K562 (cell line): Measurements from ENCODE around the gene REXO2. TPM values are rescaled to one million over a fixed set of nuclear protein-coding genes. Genes with fewer than 3 reads are reported as not detected.

ENCODE experiments used
- ATAC-seq: fragments of 200-7000 bp; cut with Tn5 transposase; 3 replicates; pipeline ENCODE4 v1.9.1; 2020; ENCODE audit warnings: moderate library complexity
- BruUV-seq: library from RNA; stranded (reverse); fragments of 400-500 nt; replicated peaks from 2 replicates; lab custom pipeline; 2021; lab: Mats Ljungman, UMichigan
- CTCF ChIA-PET: fragments of 300-600 bp; formaldehyde crosslinking; extraction: SDS; loops from one replicate; lab custom pipeline; 2021; ENCODE audit warnings: low intra/inter-chr PET ratio; lab: Yijun Ruan, JAX
- POLR2A ChIA-PET: fragments of 300-600, 350-650 bp; sonication (Branson Sonifier 250); formaldehyde crosslinking; extraction: SDS; loops from one replicate; lab custom pipeline; 2021; ENCODE audit warnings: antibody characterized with exemption, inconsistent platforms; lab: Yijun Ruan, JAX
- DNase-seq, 4 experiments: peaks; one replicate each; pipeline versions ENCODE4 v3.0.0 to v3.0.0-alpha.2; 2011 to 2018; ENCODE audit warnings: low spot score in 3 of 4, mixed read lengths in 3 of 4; ENCODE audit errors: extremely low read depth in 1 of 4
- FAIRE-seq: peaks from 2 replicates; lab custom pipeline; 2011; peaks lifted over from hg19 to GRCh38; lab: Jason Lieb, UNC
- H2AFZ ChIP-seq: 2 replicates; pipeline ENCODE4 v1.6.0; 2011; ENCODE audit warnings: low read depth, low read length, control low read depth, inconsistent platforms
- H3K27ac ChIP-seq: fragments of 200-600 bp; 3 replicates; pipeline ENCODE4 v1.8.0; 2011; ENCODE audit warnings: low read depth, mild to moderate bottlenecking, control low read depth, inconsistent platforms, low read length, moderate library complexity, mixed read lengths; ENCODE audit errors: extremely low read depth
- H3K27me3 ChIP-seq, 2 experiments: fragments of 300-600 bp in 1 of 2; 2 replicates in 1 of 2; 3 replicates in 1 of 2; pipeline versions ENCODE4 v1.6.0 to v1.8.0; 2011; ENCODE audit warnings: inconsistent platforms in 2 of 2, low read length in 2 of 2, mild to moderate bottlenecking in 1 of 2, mixed read lengths in 1 of 2, moderate library complexity in 1 of 2; ENCODE audit not compliant: control insufficient read depth in 2 of 2, insufficient read depth in 2 of 2
- H3K36me3 ChIP-seq: fragments of 300-600 bp; 3 replicates; pipeline ENCODE4 v1.8.0; 2011; ENCODE audit warnings: mild to moderate bottlenecking, low read length, inconsistent platforms; ENCODE audit not compliant: control insufficient read depth, insufficient read depth
- H3K4me1 ChIP-seq, 2 experiments: fragments of 200-600 bp in 1 of 2; replicated peaks in 1 of 2; 2 replicates in 1 of 2; 3 replicates in 1 of 2; pipeline versions ENCODE4 v1.5.1 to v1.8.0; 2011; ENCODE audit warnings: inconsistent platforms in 2 of 2, low read length in 2 of 2, mild to moderate bottlenecking in 1 of 2, mixed read lengths in 1 of 2, moderate library complexity in 1 of 2; ENCODE audit not compliant: control insufficient read depth in 2 of 2, insufficient read depth in 2 of 2
- H3K4me2 ChIP-seq: 2 replicates; pipeline ENCODE4 v1.6.1; 2011; ENCODE audit warnings: low read length, control low read depth, inconsistent platforms, mixed read lengths; ENCODE audit not compliant: insufficient read depth
- H3K4me3 ChIP-seq: fragments of 200-600 bp; sonication (generic), shearing (Covaris generic); 2 replicates; pipeline ENCODE4 v1.5.1; 2016; ENCODE audit warnings: control low read depth, inconsistent platforms
- H3K79me2 ChIP-seq: fragments of 200-600 bp; 3 replicates; pipeline ENCODE4 v1.8.0; 2011; ENCODE audit warnings: low read length, inconsistent platforms; ENCODE audit not compliant: control insufficient read depth, insufficient read depth
- H3K9ac ChIP-seq, 2 experiments: 2 replicates each; pipeline versions ENCODE4 v1.6.0 to v1.6.1; 2011; ENCODE audit warnings: low read depth in 2 of 2, low read length in 2 of 2, control low read depth in 1 of 2, inconsistent platforms in 1 of 2, mild to moderate bottlenecking in 1 of 2, mixed read lengths in 1 of 2; ENCODE audit not compliant: insufficient read depth in 1 of 2
- H3K9me1 ChIP-seq: one replicate; pipeline ENCODE4 v1.6.0; 2011; ENCODE audit warnings: inconsistent platforms, mild to moderate bottlenecking, low read length, moderate library complexity; ENCODE audit not compliant: control insufficient read depth, insufficient read depth
- H3K9me3 ChIP-seq: replicated peaks from 2 replicates; pipeline ENCODE4 v1.5.1; 2011; ENCODE audit warnings: low read depth, low read length, inconsistent platforms; ENCODE audit not compliant: control insufficient read depth, insufficient read depth
- H4K20me1 ChIP-seq: replicated peaks from 2 replicates; pipeline ENCODE4 v1.6.1; 2011; ENCODE audit warnings: low read length, inconsistent platforms, mixed read lengths; ENCODE audit not compliant: control insufficient read depth, insufficient read depth
- ATF3 ChIP-seq, 2 experiments: fragments of 450-650 bp in 1 of 2; sonication (generic) in 1 of 2; formaldehyde crosslinking in 1 of 2; IDR thresholded peaks in 1 of 2; conservative IDR thresholded peaks in 1 of 2; 2 replicates each; pipeline versions ENCODE4 v1.6.1 to v1.8.1; 2016 to 2023; ENCODE audit warnings: mild to moderate bottlenecking in 2 of 2, moderate library complexity in 2 of 2, inconsistent platforms in 1 of 2, missing genetic modification reagents in 1 of 2
- ATF7 ChIP-seq: fragments of 450-650 bp; IDR thresholded peaks from 2 replicates; pipeline ENCODE4 v1.7.1; 2014; ENCODE audit warnings: mild to moderate bottlenecking, moderate library complexity
- BRF1 ChIP-seq: IDR thresholded peaks from 3 replicates; pipeline ENCODE4 v1.6.1; 2011; ENCODE audit warnings: borderline replicate concordance, mild to moderate bottlenecking; ENCODE audit not compliant: insufficient read length; ENCODE audit errors: extremely low read depth
- C11orf30 ChIP-seq: fragments of 450-650 bp; IDR thresholded peaks from 2 replicates; pipeline ENCODE4 v1.6.1; 2016; ENCODE audit warnings: low read depth, mild to moderate bottlenecking
- FOXK2 ChIP-seq, 2 experiments: fragments of 450-650 bp; IDR thresholded peaks in 1 of 2; conservative IDR thresholded peaks in 1 of 2; 2 replicates each; pipeline ENCODE4 v1.6.1; 2016; ENCODE audit warnings: low read depth in 2 of 2, mild to moderate bottlenecking in 1 of 2
- L3MBTL2 ChIP-seq: fragments of 450-650 bp; IDR thresholded peaks from 2 replicates; pipeline ENCODE4 v1.6.1; 2016; ENCODE audit warnings: mild to moderate bottlenecking, moderate library complexity
- MAFK ChIP-seq: IDR thresholded peaks from 2 replicates; pipeline ENCODE4 v1.6.1; 2011; ENCODE audit warnings: low read length, improper control_type of control experiment
- MEF2D ChIP-seq: conservative IDR thresholded peaks from 2 replicates; pipeline ENCODE4 v1.6.1; 2016; ENCODE audit warnings: low read depth, missing genetic modification characterization, missing compliant biosample characterization
- NFXL1 ChIP-seq: fragments of 450-650 bp; formaldehyde crosslinking; IDR thresholded peaks from 2 replicates; pipeline ENCODE4 v1.4.0; 2021; ENCODE audit warnings: mild to moderate bottlenecking
- PKNOX1 ChIP-seq: fragments of 450-650 bp; IDR thresholded peaks from 2 replicates; pipeline ENCODE4 v1.6.1; 2016
- TBL1XR1 ChIP-seq, 2 experiments: IDR thresholded peaks; 2 replicates each; pipeline ENCODE4 v1.6.1; 2012; ENCODE audit warnings: improper control_type of control experiment in 2 of 2, low read length in 2 of 2, mild to moderate bottlenecking in 1 of 2
- THRAP3 ChIP-seq: fragments of 450-650 bp; IDR thresholded peaks from 2 replicates; pipeline ENCODE4 v1.6.1; 2016; ENCODE audit warnings: mild to moderate bottlenecking, inconsistent platforms, borderline replicate concordance
- ZFP30 ChIP-seq: fragments of 250-450 bp; sonication (Bioruptor Pico); IDR thresholded peaks from 2 replicates; pipeline ENCODE4 v1.8.0; 2022; ENCODE audit warnings: moderate library complexity, mild to moderate bottlenecking, inconsistent platforms, borderline replicate concordance
- ZNF740 ChIP-seq, 3 experiments: fragments of 200-800 bp in 1 of 3; sonication (Bioruptor generic) in 1 of 3; sonication (generic) in 1 of 3; formaldehyde crosslinking in 1 of 3; IDR thresholded peaks; 2 replicates each; pipeline versions ENCODE4 v1.6.1 to v1.8.0; 2016 to 2022; ENCODE audit warnings: mild to moderate bottlenecking in 2 of 3, missing compliant biosample characterization in 2 of 3, missing genetic modification characterization in 2 of 3, missing genetic modification reagents in 1 of 3
- ZNF79 ChIP-seq: fragments of 250-450 bp; sonication (Bioruptor Pico); IDR thresholded peaks from 2 replicates; pipeline ENCODE4 v1.4.0; 2020; ENCODE audit warnings: low read depth, mild to moderate bottlenecking, moderate library complexity
- WGBS: fragments of 100-300 bp; shearing (Covaris generic); methylation state at CpG from one replicate; pipeline ENCODE4 v1.1.6; 2016; ENCODE audit warnings: low coverage, mixed read lengths; ENCODE audit not compliant: insufficient coverage; ENCODE audit errors: missing lambda C conversion rate; 5-methylcytosine and 5-hydroxymethylcytosine counted together
- in situ Hi-C: fragments of 300-500 bp; cut with MboI; formaldehyde crosslinking; loops from 4 replicates; pipeline ENCODE4 v1.15.0; 2018; ENCODE audit warnings: inconsistent platforms, mixed read lengths
- intact Hi-C: fragments of 100-400 bp; cut with micrococcal nuclease; formaldehyde crosslinking; loops from 2 replicates; pipeline ENCODE4 v1.14.2; 2022
- polyA plus RNA-seq, 8 experiments: library from polyadenylated mRNA; depleted of rRNA in 4 of 8; stranded (reverse) in 5 of 8; unstranded in 3 of 8; fragments of >200 nt; fragmentation: Nextera tagmentation in 2 of 8; fragmentation: Illumina TruSeq in 1 of 8; extraction: Ambion mirVana in 2 of 8; extraction: Trizol in 1 of 8; gene quantifications; 2 replicates each; pipeline versions ENCODE4 v1.2.1 to v1.2.3, GENCODE V29; 2011 to 2014; ENCODE audit warnings: inconsistent platforms in 1 of 8, missing spikeins in 1 of 8
- total RNA-seq, 7 experiments: library from RNA; depleted of rRNA in 6 of 7; stranded (reverse); fragments of >200 nt in 6 of 7; fragmentation: Illumina TruSeq in 2 of 7; extraction: Trizol in 2 of 7; gene quantifications; 2 replicates each; pipeline versions ENCODE4 v1.2.1 to v1.2.3, GENCODE V29; 2011 to 2021; ENCODE audit warnings: low replicate concordance in 1 of 7

Gene REXO2
- total and polyA plus RNA-seq, 9 of the 15 experiments (the other 6 are each of a cell fraction or from before 2014, with no cell fraction given) = 143 to 370 (median 193) TPM

- TF ChIP-seq ATF3 (IDR thresholded peaks at IDR 0.05) = peak; percentile 70
- TF ChIP-seq ATF3 (CRISPR knock-in tag; conservative IDR thresholded peaks at IDR 0.05) = 0 out of 2 replicates have a peak, but pooled peaks have one; percentile 21
- TF ChIP-seq C11orf30 = peak; percentile 93
- TF ChIP-seq, all 486 proteins: peak for 165
Measured at GRCh38 chr11:114400216-114400914, 38.9 kb upstream of the REXO2 start, which contains the start of the genes C11orf71 and RBM7 (continued).

GRCh38 chr11:114400915-114401223, 38.4 kb upstream of the REXO2 start:
- Histone ChIP-seq H3K9me3 (no peaks in the 10 kb centered on the region), H3K27me3 (no peaks in the 10 kb centered on the region), H3K27ac (peak overlapping the region; percentile 99), H3K9ac (peak overlapping the region; percentile 95 to 98), H3K36me3 (peaks cover 33% of the 10 kb centered on the region), H4K20me1 (no peaks in the 10 kb centered on the region), H2AFZ (peak overlapping the region; percentile 82), H3K4me1 (peaks cover 3 to 22% of the 10 kb centered on the region in 2 experiments), H3K4me3 (peak overlapping the region; percentile 54), H3K79me2 (peaks cover 81% of the 10 kb centered on the region), H3K4me2 (peak overlapping the region; percentile 97), H3K9me1 (no peaks in the 10 kb centered on the region)
- TSS peak; percentile 66 for BruUV-seq
- intact Hi-C loops = loop anchor here (1.0 to 2.0 kb wide), 2 partner anchors 38 to 120 kb away; partner anchors contain the start of gene REXO2
- 0% methylated on average over 8 of the region's 8 CpGs for WGBS
- FAIRE-seq (peak; percentile 46), ATAC-seq (peak; percentile 61; the same call in 1 of the 3 replicates), DNase-seq (no peak)
- in situ Hi-C loops = no loop called here
- CTCF ChIA-PET = no interaction called here
- POLR2A ChIA-PET = interaction anchor here (1.6 kb wide), 1 partner anchor 11 kb away, joined by 12 read pairs; no protein-coding TSS in a partner anchor
- TF ChIP-seq PKNOX1 (0 out of 2 replicates have a peak, but pooled peaks have one; percentile 4), FOXK2 (conservative IDR thresholded peaks at IDR 0.05 in 1 of 2, IDR thresholded peaks at IDR 0.05 in 1 of 2; ENCODE audit: low read depth in 2 of 2) (no peak), MAFK (peak; percentile 1; the same call in 1 of the 2 replicates), ZNF740 (CRISPR knock-in tag; IDR thresholded peaks at IDR 0.05) (0 out of 2 replicates have a peak, but pooled peaks have one; percentile 20), ZNF740 (tag; IDR thresholded peaks at IDR 0.05) (no peak), TBL1XR1 (IDR thresholded peaks at IDR 0.05; ENCODE audit: low read length in 2 of 2) (0 out of 4 replicates have a peak, but pooled peaks of 1 of the 2 experiments have one; percentile 0), MEF2D (peak; percentile 31; the same call in 1 of the 2 replicates), ZFP30 (CRISPR knock-in tag) (no peak), ATF7 (no peak), NFXL1 (CRISPR knock-in tag) (no peak), ZNF79 (CRISPR knock-in tag) (no peak), L3MBTL2 (no peak), THRAP3 (0 out of 2 replicates have a peak, but pooled peaks have one; percentile 32), BRF1 (no peak)
